GM12872 (cell line): ENCODE data around the gene PPM1H.

ENCODE experiments used
- CTCF ChIP-seq: IDR thresholded peaks from 3 replicates; pipeline ENCODE4 v1.5.1; 2011; ENCODE audit warnings: low read depth, mild to moderate bottlenecking, low read length, moderate library complexity; ENCODE audit not compliant: insufficient read depth

The PPM1H gene

GRCh38 chr12:62632411-62632918, 302.5 kb downstream of the PPM1H start:
- TF ChIP-seq CTCF = no peak

GRCh38 chr12:62631471-62632410, 303.2 kb downstream of the PPM1H start:
- peak; percentile 32; the same call in 2 of the 3 replicates for TF ChIP-seq CTCF

GRCh38 chr12:62629971-62630739, 304.8 kb downstream of the PPM1H start:
- no peak for TF ChIP-seq CTCF

GRCh38 chr12:62629413-62629812, 305.5 kb downstream of the PPM1H start:
- no peak for TF ChIP-seq CTCF

- no peak for TF ChIP-seq CTCF
These were observed 307.8 kb downstream of the PPM1H start for GRCh38 chr12:62627181-62627580.

- TF ChIP-seq CTCF = no peak
These were observed 309.7 kb downstream of the PPM1H start for GRCh38 chr12:62625228-62625627.

GRCh38 chr12:62622177-62622576, 312.8 kb downstream of the PPM1H start:
- no peak for TF ChIP-seq CTCF
